ENCODE results near the gene SAMD1.

Gene SAMD1

DNA sequence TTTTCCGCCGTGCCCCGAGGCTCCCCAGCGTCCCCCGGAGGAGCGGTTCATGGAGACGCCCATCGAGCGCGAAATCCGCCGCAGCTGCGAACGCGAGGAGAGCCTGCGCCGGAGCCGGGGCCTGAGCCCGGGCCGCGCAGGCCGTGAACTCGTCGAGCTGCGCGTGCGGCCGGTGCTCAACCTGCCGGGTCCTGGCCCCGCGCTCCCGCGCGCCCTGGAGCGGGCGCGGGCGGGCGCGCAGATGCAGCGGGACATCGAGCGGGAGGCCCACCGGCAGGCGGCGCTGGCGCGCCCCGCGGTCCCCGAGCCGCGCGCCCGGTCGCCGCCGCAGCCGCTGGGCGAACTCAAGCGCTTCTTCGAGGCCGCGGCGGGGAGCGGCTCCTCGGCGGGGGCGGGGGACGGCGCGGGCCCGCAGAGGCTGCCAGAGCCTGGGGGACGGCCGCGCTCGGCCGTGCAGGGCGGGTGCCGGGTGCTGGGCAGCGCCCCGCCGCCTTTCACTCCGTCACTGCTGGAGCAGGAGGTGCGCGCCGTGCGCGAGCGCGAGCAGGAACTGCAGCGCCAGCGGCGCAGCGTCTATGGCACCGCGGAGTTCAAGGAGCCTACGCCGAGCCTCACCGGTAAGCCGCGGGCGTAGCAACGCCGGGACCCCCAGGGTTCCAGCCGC is 17.2 kb downstream of the SAMD1 start:
- H3K9me3 Mint-ChIP-seq = no peaks in the 10 kb centered on the region
- peak overlapping the region; percentile 93 for H3K27ac Mint-ChIP-seq
- intact Hi-C loops (cut with micrococcal nuclease) = loop anchor here (2.0 to 5.0 kb wide), 2 partner anchors 63 to 191 kb away; partner anchors contain the start of gene ASF1B
- H3K4me1 Mint-ChIP-seq (ENCODE audit: low read depth) = peaks cover 46% of the 10 kb centered on the region
- peaks cover 17% of the 10 kb centered on the region for H3K36me3 Mint-ChIP-seq (ENCODE audit: low read depth)
- peaks cover 36% of the 10 kb centered on the region for H3K27me3 Mint-ChIP-seq
- peak overlapping the region; percentile 100 for H3K4me3 Mint-ChIP-seq

DNA sequence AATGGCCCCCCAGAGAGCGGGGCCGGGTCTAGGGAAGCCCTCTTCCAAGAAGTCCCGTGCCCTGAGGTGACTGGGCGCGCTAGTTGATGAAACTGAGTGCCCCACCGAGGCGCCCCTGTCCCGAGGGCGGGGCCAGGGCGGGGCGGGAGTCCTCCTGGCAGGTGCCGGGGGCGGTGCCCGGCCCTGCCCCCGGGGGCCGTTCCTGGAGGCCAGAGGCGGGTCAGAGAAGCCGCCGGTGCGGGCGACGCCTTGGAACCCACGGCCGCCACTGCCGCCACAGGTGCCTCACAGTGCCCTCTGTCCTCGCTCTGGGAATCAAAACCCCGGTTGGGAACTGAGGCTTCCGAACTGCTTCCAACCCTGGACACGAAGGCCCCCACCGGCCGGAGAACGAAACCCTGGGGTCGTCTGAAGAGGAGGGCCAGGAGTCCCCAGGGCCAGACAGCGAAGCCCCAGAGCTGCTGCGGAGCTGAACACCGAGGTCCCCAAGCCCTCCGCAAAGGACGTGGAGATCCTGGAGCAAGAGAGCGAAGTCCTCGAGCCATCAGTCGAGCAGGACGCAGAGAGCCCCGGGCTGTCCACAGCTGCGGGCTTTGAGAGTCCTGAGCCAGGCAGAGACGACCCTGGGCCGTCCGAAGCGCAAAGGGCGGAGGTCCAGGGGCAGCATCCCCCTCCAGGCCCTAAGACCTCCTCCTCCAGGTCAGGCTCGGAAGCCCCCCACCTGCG is 17.9 kb downstream of the SAMD1 start, which contains the start of gene MISP3:
MISP3 (plus strand) TSS at position 252 of the 726 bp plus-strand sequence. CDS start 524 bp downstream, outside the sequence.
- intact Hi-C loops (cut with micrococcal nuclease) = loop anchor here (2.0 to 5.0 kb wide), 2 partner anchors 64 to 190 kb away; partner anchors contain the start of gene ASF1B
- Mint-ChIP-seq H3K9me3 (no peaks in the 10 kb centered on the region), H3K27me3 (peaks cover 36% of the 10 kb centered on the region), H3K36me3 (ENCODE audit: low read depth) (peaks cover 17% of the 10 kb centered on the region), H3K27ac (peak within 1 kb of the TSS; percentile 93), H3K4me1 (ENCODE audit: low read depth) (peaks cover 42% of the 10 kb centered on the region), H3K4me3 (peak within 1 kb of the TSS; percentile 100)

DNA sequence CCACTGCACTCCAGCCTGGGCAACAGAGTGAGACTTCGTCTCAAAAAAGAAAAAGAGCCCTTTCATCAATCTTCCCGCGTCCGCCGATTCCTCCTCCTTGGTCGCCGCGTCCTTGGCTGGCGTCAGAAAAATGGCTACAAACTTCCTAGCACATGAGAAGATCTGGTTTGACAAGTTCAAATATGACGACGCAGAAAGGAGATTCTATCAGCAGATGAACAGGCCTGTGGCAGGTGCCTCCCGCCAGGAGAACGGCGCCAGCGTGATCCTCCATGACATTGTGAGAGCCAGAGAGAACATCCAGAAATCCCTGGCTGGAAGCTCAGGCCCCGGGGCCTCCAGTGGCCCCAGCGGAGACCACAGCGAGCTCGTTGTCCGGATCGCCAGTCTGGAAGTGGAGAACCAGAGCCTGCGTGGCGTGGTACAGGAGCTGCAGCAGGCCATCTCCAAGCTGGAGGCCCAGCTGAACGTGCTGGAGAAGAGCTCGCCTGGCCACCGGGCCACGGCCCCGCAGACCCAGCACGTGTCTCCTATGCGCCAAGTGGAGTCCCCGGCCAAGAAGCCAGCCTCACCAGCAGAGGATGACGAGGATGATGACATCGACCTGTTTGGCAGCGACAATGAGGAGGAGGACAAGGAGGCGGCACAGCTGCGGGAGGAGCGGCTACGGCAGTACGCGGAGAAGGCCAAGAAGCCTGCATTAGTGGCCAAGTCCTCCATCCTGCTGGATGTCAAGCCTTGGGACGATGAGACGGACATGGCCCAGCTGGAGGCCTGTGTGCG is 20.1 kb downstream of the SAMD1 start:
- H3K4me1 Mint-ChIP-seq (ENCODE audit: low read depth) = peaks cover 40% of the 10 kb centered on the region
- no peak overlapping the region for H3K27ac Mint-ChIP-seq
- H3K4me3 Mint-ChIP-seq = no peak overlapping the region
- intact Hi-C loops (cut with micrococcal nuclease) = loop anchor here (5.0 kb wide), 1 partner anchor 188 kb away; no protein-coding TSS in a partner anchor
- H3K9me3 Mint-ChIP-seq = no peaks in the 10 kb centered on the region
- H3K36me3 Mint-ChIP-seq (ENCODE audit: low read depth) = peaks cover 17% of the 10 kb centered on the region
- H3K27me3 Mint-ChIP-seq = peaks cover 43% of the 10 kb centered on the region

DNA sequence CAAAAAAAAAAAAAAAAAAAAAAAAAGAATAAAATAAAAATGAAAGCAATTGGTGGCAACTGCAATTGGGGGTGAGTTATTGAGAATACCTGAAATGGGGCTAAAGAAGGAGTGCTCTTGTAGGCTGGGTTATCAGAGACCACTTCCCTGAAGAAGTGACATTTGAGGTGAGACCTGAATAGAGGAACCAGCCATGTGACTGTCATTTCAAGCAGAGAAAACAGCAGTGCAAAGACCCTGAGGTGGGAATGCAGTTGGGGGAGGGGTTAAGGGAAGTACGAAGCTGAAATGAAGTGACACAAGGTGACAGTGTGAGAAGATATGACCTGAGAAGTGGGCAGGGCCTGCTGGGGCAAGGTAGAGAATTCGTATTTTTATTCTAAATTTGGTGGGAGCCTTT is 24.4 kb downstream of the SAMD1 start:
- Mint-ChIP-seq H3K36me3 (ENCODE audit: low read depth) (no peaks in the 10 kb centered on the region), H3K4me3 (no peak overlapping the region), H3K27ac (no peak overlapping the region), H3K4me1 (ENCODE audit: low read depth) (peaks cover 10% of the 10 kb centered on the region), H3K27me3 (peaks cover 34% of the 10 kb centered on the region), H3K9me3 (no peaks in the 10 kb centered on the region)
- intact Hi-C loops (cut with micrococcal nuclease) = no loop called here

DNA sequence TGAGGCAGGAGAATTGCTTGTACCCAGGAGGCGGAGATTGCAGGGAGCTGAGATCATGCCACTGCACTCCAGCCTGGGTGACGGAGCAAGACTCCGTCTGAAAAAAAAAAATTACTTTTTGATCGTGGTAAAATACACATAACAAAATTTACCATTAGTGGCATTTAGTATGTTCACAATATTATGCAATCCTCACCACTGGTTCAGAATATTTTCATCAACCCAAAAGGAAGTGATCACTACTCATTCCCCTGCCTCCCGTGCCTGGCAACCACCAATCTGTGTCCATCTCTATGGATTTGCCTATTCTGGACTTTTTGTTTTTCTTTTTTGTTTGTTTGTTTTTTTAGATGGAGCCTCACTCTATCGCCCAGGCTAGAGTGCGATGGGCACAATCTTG is 27.4 kb downstream of the SAMD1 start:
- intact Hi-C loops (cut with micrococcal nuclease) = no loop called here
- H3K27me3 Mint-ChIP-seq = peaks cover 46% of the 10 kb centered on the region
- no peak overlapping the region for H3K4me3 Mint-ChIP-seq
- H3K9me3 Mint-ChIP-seq = no peaks in the 10 kb centered on the region
- H3K36me3 Mint-ChIP-seq (ENCODE audit: low read depth) = no peaks in the 10 kb centered on the region
- no peak overlapping the region for H3K27ac Mint-ChIP-seq
- H3K4me1 Mint-ChIP-seq (ENCODE audit: low read depth) = peaks cover 20% of the 10 kb centered on the region

DNA sequence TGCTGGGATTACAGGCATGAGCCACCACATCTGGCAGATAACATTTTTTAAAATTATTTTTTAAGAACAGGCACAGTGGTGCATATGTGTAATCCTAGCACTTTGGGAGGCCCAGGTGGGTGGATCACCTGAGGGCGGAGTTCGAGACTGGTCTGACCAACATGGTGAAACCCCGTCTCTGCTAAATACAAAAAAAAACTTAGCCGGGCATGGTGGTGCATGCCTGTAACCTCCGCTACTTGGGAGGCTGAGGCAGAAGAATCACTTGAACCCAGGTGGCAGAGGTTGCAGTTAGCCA is 28.0 kb downstream of the SAMD1 start:
- Mint-ChIP-seq H3K9me3 (no peaks in the 10 kb centered on the region), H3K36me3 (ENCODE audit: low read depth) (no peaks in the 10 kb centered on the region), H3K4me1 (ENCODE audit: low read depth) (peaks cover 26% of the 10 kb centered on the region)

DNA sequence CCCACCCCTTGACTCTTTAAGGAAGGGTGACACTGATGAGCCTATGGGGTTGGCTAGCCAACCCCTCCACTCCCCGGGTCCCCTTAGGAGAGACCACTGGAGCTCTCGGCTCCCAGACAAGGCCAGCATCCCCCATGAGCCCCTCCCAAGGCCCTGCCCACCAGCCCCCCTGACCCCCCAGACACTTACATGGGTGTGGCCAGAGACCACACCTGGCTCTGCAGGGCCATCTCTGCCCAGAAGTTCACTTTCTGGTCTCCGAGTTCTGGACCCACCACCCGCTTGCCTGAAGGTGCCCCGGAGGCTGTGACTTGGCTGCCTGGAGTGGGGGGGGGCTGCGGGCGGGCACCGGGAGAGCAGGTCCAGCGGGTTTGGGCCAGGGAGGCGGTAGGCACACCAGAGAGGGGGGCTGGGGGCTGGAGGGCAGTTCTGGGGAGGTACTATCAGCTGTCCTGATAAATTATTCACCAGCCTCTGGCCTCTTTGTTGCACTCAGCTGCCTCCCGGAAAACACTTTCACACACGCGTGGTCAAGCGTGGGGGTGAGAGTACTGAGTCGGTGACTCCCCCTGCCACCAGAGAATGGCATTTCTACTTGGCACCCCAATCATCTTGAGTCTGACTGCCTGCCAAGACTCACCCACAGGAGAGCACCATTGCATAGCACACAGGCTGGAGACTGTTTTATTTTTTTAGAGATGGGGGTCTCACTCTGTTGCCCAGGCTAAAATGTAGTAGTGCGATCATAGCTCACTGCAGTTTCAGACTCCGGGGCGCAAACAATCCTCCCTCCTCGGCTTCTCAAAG is 28.6 kb downstream of the SAMD1 start, which contains the start of gene PALM3:
PALM3 (minus strand) TSS at position 326 of the 807 bp plus-strand sequence; CDS start at position 230, 96 bp downstream.
- H3K27ac Mint-ChIP-seq = no peak within 1 kb of the TSS
- H3K9me3 Mint-ChIP-seq = no peaks in the 10 kb centered on the region
- H3K4me1 Mint-ChIP-seq (ENCODE audit: low read depth) = peaks cover 26% of the 10 kb centered on the region
- intact Hi-C loops (cut with micrococcal nuclease) = no loop called here
- peaks cover 54% of the 10 kb centered on the region for H3K27me3 Mint-ChIP-seq
- H3K4me3 Mint-ChIP-seq = no peak within 1 kb of the TSS
- H3K36me3 Mint-ChIP-seq (ENCODE audit: low read depth) = no peaks in the 10 kb centered on the region

More for the DNA sequence above, 28.0 kb downstream of the SAMD1 start:
- peaks cover 52% of the 10 kb centered on the region for H3K27me3 Mint-ChIP-seq
- intact Hi-C loops (cut with micrococcal nuclease) = no loop called here
- no peak overlapping the region for H3K4me3 Mint-ChIP-seq
- H3K27ac Mint-ChIP-seq = no peak overlapping the region

DNA sequence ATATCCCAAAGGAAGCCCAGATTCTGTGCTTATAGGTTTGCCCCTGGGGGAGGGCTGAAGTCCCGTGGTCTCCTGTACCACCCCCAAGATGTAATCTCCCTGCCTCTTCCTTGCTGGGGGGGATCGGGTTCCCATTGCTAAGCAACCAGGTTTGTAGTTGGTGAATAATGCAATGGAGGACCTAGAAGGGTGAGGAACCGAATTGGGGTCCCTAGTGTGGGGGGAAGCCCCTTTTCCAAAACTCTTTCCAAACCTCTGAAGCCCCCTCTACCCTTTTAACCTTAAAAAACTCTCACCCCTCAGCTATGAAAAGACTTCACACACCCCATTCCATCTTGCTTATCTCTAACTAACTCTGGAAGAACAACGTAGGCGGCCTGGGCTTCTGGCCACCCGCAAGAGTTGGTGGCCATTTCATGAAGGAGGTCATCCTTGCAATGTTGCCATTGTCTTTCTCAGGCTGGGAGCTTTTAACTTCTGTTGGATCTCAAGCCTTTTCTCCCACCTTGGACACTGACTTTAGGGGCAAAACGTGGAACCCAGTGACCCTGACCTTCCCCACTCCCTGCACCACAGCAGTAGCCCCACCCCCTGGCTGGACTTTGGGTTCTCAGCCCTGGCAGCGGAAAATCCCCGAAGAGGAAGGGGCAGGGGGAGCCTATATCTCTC is 29.3 kb downstream of the SAMD1 start:
- intact Hi-C loops (cut with micrococcal nuclease) = no loop called here
- H3K4me1 Mint-ChIP-seq (ENCODE audit: low read depth) = peaks cover 20% of the 10 kb centered on the region
- H3K4me3 Mint-ChIP-seq = no peak overlapping the region
- H3K27me3 Mint-ChIP-seq = peaks cover 58% of the 10 kb centered on the region
- H3K36me3 Mint-ChIP-seq (ENCODE audit: low read depth) = no peaks in the 10 kb centered on the region
- no peaks in the 10 kb centered on the region for H3K9me3 Mint-ChIP-seq
- H3K27ac Mint-ChIP-seq = no peak overlapping the region

DNA sequence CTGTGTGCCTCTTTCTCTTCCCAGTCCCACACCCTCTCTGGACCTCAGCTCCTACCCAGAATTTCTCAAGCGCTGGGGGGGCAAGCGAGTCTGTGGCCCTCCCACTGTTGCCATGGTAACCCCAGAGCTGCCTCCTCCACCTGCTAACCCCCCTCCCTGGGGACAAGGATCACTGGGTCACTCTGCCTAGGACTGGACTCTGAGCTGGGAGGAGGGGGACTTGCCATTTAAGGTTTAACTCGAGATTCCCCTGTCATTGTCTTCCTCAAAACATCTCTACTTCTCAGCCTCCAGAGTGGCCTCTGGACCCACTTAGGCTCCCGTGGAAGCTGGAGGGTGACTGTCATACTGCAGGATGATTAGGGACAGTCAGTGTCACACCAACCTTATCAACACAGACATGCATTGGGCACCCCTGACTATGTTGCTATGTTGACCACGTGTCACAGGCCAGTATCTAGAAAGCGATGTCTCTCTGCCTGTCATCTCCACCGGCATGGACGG is 30.8 kb downstream of the SAMD1 start:
- Mint-ChIP-seq H3K9me3 (no peaks in the 10 kb centered on the region), H3K4me3 (no peak overlapping the region), H3K27ac (no peak overlapping the region), H3K27me3 (peaks cover 64% of the 10 kb centered on the region), H3K4me1 (ENCODE audit: low read depth) (peaks cover 18% of the 10 kb centered on the region), H3K36me3 (ENCODE audit: low read depth) (no peaks in the 10 kb centered on the region)
- intact Hi-C loops (cut with micrococcal nuclease) = no loop called here

DNA sequence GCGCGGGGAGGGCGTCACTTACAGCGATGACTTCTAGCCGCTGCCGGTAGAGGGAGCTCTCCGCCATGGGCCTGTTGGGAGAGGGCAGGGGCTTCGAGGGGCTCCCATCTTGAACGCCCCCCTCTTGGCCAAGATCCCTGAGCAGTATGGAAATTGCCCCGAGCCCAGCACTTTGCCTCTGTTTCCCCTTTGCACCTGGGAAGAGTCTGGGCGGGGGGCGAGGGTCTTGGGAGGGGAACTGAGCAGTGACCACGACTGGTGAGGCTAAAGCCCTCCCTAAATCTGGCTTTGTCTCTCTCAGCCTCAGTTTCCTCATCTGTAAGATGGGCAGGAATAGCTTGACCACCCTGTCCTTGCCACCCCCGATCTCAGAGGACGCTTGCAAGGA is 31.5 kb downstream of the SAMD1 start:
- no peak overlapping the region for H3K27ac Mint-ChIP-seq
- no peaks in the 10 kb centered on the region for H3K36me3 Mint-ChIP-seq (ENCODE audit: low read depth)
- intact Hi-C loops (cut with micrococcal nuclease) = no loop called here
- peaks cover 71% of the 10 kb centered on the region for H3K27me3 Mint-ChIP-seq
- no peaks in the 10 kb centered on the region for H3K9me3 Mint-ChIP-seq
- peaks cover 25% of the 10 kb centered on the region for H3K4me1 Mint-ChIP-seq (ENCODE audit: low read depth)
- no peak overlapping the region for H3K4me3 Mint-ChIP-seq

DNA sequence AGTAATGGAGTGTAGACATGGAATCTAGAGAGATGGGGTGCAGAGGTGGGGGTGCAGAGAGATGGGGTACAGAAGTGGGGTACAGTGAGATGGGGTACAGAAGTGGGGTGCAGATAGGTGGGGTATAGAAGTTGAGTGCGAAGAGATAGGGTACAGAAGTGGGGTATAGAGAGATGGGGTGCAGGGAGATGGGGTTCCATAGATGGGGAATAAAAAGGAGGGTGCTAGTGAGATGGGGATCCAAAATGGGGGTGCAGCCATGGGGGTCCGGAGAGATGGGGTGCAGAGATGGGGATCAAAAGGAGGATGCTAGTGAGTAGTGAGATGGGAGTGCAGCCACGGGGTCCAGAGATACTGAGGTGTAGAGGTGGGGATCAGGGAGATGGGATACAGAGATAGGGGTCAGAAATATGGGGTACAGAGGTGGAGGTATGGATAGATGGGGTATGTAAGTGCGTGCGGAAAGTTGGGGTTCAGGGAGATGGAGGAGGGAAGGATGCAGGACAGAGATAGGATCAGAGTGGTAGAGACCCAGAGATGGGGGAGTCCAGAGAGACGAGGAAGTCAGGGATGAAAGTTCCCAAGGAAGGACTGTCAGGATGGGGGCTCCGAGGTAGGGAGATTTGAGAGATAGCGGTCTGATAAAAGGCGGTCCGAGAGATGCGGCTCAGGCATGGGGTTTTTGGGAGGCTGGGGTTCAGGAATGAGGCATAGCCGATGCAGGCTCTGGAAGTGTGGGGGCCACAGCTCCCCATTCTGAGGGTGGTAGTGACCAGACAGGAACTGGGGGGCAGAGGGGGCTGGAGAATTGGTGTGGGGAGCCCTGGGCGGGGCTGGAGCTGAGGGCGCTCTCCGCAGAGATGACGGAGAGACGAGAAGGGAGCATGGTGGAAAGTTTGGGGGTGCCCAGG is 32.1 kb downstream of the SAMD1 start:
- Mint-ChIP-seq H3K9me3 (no peaks in the 10 kb centered on the region), H3K27me3 (peaks cover 74% of the 10 kb centered on the region), H3K36me3 (ENCODE audit: low read depth) (no peaks in the 10 kb centered on the region), H3K27ac (no peak overlapping the region), H3K4me3 (no peak overlapping the region), H3K4me1 (ENCODE audit: low read depth) (peaks cover 28% of the 10 kb centered on the region)
- intact Hi-C loops (cut with micrococcal nuclease) = no loop called here

DNA sequence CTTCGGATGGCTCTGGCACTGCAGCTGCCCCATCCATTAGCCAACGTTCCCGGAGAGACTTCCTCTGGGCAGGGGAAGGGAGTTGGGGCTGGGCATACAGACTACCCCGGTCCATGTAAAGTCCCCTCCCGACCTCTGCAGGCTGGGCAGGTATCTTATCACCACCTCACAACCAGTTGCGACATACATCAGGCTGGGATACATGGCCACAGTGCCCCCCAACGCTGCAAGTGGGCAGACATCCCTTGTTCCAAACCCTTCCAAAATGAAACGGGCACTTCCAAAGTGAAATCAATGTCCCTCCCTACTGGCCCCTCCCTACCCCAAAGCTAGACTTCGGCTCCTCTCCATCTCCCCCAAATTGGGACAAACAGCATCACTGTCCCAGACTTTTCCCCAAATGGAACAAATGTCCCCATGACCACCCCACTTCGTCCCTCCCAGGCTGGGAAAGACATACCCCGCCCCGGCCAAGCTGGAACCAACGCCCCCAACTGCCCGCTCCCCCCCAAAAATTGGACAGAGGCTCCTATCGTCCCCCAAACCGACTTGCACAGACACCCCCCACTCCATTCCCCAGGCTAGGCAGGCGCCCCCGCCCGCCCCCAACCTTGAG is 33.7 kb downstream of the SAMD1 start:
- H3K4me3 Mint-ChIP-seq = no peak overlapping the region
- no peak overlapping the region for H3K27ac Mint-ChIP-seq
- peaks cover 28% of the 10 kb centered on the region for H3K4me1 Mint-ChIP-seq (ENCODE audit: low read depth)
- intact Hi-C loops (cut with micrococcal nuclease) = no loop called here
- H3K9me3 Mint-ChIP-seq = no peaks in the 10 kb centered on the region
- peaks cover 73% of the 10 kb centered on the region for H3K27me3 Mint-ChIP-seq
- H3K36me3 Mint-ChIP-seq (ENCODE audit: low read depth) = peaks cover 11% of the 10 kb centered on the region

All from dendritic cell treated with granulocyte-macrophage colony-stimulating factor and Interleukin-4, amounts not matched to agents 40 ng/mL and 50 ng/mL, for 4 days (primary cell).